ENCODE measurements around the gene CALR3.
A peak's percentile ranks its signal among the peaks of the same experiment; 100 is the strongest.

The CALR3 gene

GRCh38 chr19:16530540-16531379 lies 34.8 kb upstream of the CALR3 start:
- TF ChIP-seq CTCF (IDR thresholded peaks at IDR 0.05; ENCODE audit: extremely low read depth, insufficient read depth, missing control alignments) = no peak
- in situ Hi-C loops (cut with MboI; ENCODE audit: low pct_unique_long_range_greater_than_20kb, low sequenced_read_pairs, unreplicated experiment) = no loop called here
- peak; percentile 9 for DNase-seq (ENCODE audit: low spot score)

GRCh38 chr19:16529466-16530144 lies 33.6 kb upstream of the CALR3 start:
- in situ Hi-C loops (cut with MboI; ENCODE audit: low pct_unique_long_range_greater_than_20kb, low sequenced_read_pairs, unreplicated experiment) = no loop called here
- no peak for DNase-seq (ENCODE audit: low spot score)
- TF ChIP-seq CTCF (IDR thresholded peaks at IDR 0.05; ENCODE audit: extremely low read depth, insufficient read depth, missing control alignments) = no peak

GRCh38 chr19:16527971-16528521 lies 32.1 kb upstream of the CALR3 start:
- DNase-seq (ENCODE audit: low spot score) = peak; percentile 61
- in situ Hi-C loops (cut with MboI; ENCODE audit: low pct_unique_long_range_greater_than_20kb, low sequenced_read_pairs, unreplicated experiment) = no loop called here

GRCh38 chr19:16527334-16527935 lies 31.5 kb upstream of the CALR3 start:
- no peak for TF ChIP-seq CTCF (IDR thresholded peaks at IDR 0.05; ENCODE audit: extremely low read depth, insufficient read depth, missing control alignments)
- no peak for DNase-seq (ENCODE audit: low spot score)

More at GRCh38 chr19:16527971-16528521, 32.1 kb upstream of the CALR3 start:
- TF ChIP-seq CTCF (IDR thresholded peaks at IDR 0.05; ENCODE audit: extremely low read depth, insufficient read depth, missing control alignments) = peak; percentile 68

GRCh38 chr19:16525751-16526481 lies 29.9 kb upstream of the CALR3 start:
- in situ Hi-C loops (cut with MboI; ENCODE audit: low pct_unique_long_range_greater_than_20kb, low sequenced_read_pairs, unreplicated experiment) = no loop called here
- peak; percentile 12 for DNase-seq (ENCODE audit: low spot score)
- no peak for TF ChIP-seq CTCF (IDR thresholded peaks at IDR 0.05; ENCODE audit: extremely low read depth, insufficient read depth, missing control alignments)

More at GRCh38 chr19:16527334-16527935, 31.5 kb upstream of the CALR3 start:
- in situ Hi-C loops (cut with MboI; ENCODE audit: low pct_unique_long_range_greater_than_20kb, low sequenced_read_pairs, unreplicated experiment) = no loop called here

Measured in GM13977 (cell line).